IMR-90 (cell line): ENCODE results near the gene UTRN. TPM values are rescaled to one million over a fixed set of nuclear protein-coding genes. Genes with fewer than 3 reads are reported as not detected.

ENCODE experiments used
- ATAC-seq: fragments of 200-7000 bp; cut with Tn5 transposase; 2 replicates; pipeline ENCODE4 v1.9.1; 2020; ENCODE audit warnings: low read depth, mild to moderate bottlenecking, moderate library complexity
- BruUV-seq: library from RNA; stranded (reverse); fragments of 400-500 nt; replicated peaks from 2 replicates; lab custom pipeline; 2021; lab: Mats Ljungman, UMichigan
- CTCF ChIA-PET: fragments of 300-600 bp; formaldehyde crosslinking; extraction: SDS; loops from one replicate; lab custom pipeline; 2021; ENCODE audit warnings: antibody characterized with exemption; lab: Yijun Ruan, JAX
- POLR2A ChIA-PET: fragments of 300-600 bp; sonication (Branson Sonifier 250); formaldehyde crosslinking; loops from one replicate; lab custom pipeline; 2022; ENCODE audit warnings: antibody characterized with exemption; ENCODE audit not compliant: unreplicated experiment; lab: Charles Lee
- DNase-seq: peaks from one replicate; pipeline ENCODE4 v3.0.0; 2013
- H2AFZ ChIP-seq: replicated peaks from 2 replicates; pipeline ENCODE3; 2013; ENCODE audit warnings: low read length, mild to moderate bottlenecking; ENCODE audit not compliant: poor library complexity
- H2AK5ac ChIP-seq: 2 replicates; pipeline ENCODE4 v1.6.1; 2013; ENCODE audit warnings: low read depth, low read length, inconsistent platforms
- H2AK9ac ChIP-seq: replicated peaks from 2 replicates; pipeline ENCODE3; 2013; ENCODE audit warnings: mild to moderate bottlenecking, low read depth, low read length, moderate library complexity; ENCODE audit not compliant: poor library complexity
- H2BK120ac ChIP-seq: 2 replicates; pipeline ENCODE4 v1.6.1; 2013; ENCODE audit warnings: low read depth, low read length, inconsistent platforms
- H2BK15ac ChIP-seq: 3 replicates; pipeline ENCODE4 v1.6.1; 2013; ENCODE audit warnings: low read depth, low read length, inconsistent platforms
- H2BK20ac ChIP-seq: 2 replicates; pipeline ENCODE4 v1.6.1; 2013; ENCODE audit warnings: low read depth, mild to moderate bottlenecking, inconsistent platforms, low read length, moderate library complexity
- H2BK5ac ChIP-seq: 2 replicates; pipeline ENCODE4 v1.6.1; 2013; ENCODE audit warnings: mild to moderate bottlenecking, low read depth, low read length, inconsistent platforms; ENCODE audit not compliant: poor library complexity, severe bottlenecking
- H3K14ac ChIP-seq: replicated peaks from 2 replicates; pipeline ENCODE4 v1.6.1; 2013; ENCODE audit warnings: low read depth, low read length, inconsistent platforms
- H3K18ac ChIP-seq: 2 replicates; pipeline ENCODE4 v1.6.1; 2013; ENCODE audit warnings: low read depth, low read length, control low read depth
- H3K23ac ChIP-seq: 2 replicates; pipeline ENCODE4 v1.6.1; 2013; ENCODE audit warnings: low read depth, low read length, inconsistent platforms
- H3K27ac ChIP-seq: 2 replicates; pipeline ENCODE4 v1.5.1; 2013; ENCODE audit warnings: mild to moderate bottlenecking, control low read depth, low read length; ENCODE audit not compliant: insufficient read depth
- H3K27me3 ChIP-seq: 2 replicates; pipeline ENCODE4 v1.6.1; 2013; ENCODE audit warnings: low read length; ENCODE audit not compliant: control insufficient read depth, insufficient read depth
- H3K36me3 ChIP-seq: 2 replicates; pipeline ENCODE4 v1.6.1; 2013; ENCODE audit warnings: low read length, mixed read lengths; ENCODE audit not compliant: control insufficient read depth, insufficient read depth
- H3K4ac ChIP-seq: 2 replicates; pipeline ENCODE4 v1.6.1; 2013; ENCODE audit warnings: low read depth, low read length, inconsistent platforms
- H3K4me1 ChIP-seq: 2 replicates; pipeline ENCODE4 v1.6.1; 2013; ENCODE audit warnings: low read length, mixed read lengths; ENCODE audit not compliant: control insufficient read depth, insufficient read depth
- H3K4me2 ChIP-seq: 2 replicates; pipeline ENCODE4 v1.6.1; 2013; ENCODE audit warnings: low read depth, mild to moderate bottlenecking, control low read depth, low read length, moderate library complexity
- H3K4me3 ChIP-seq: 2 replicates; pipeline ENCODE4 v1.5.1; 2013; ENCODE audit warnings: low read depth, mild to moderate bottlenecking, control low read depth, low read length, moderate library complexity; ENCODE audit not compliant: insufficient read depth
- H3K56ac ChIP-seq: 2 replicates; pipeline ENCODE4 v1.6.1; 2013; ENCODE audit warnings: low read length, inconsistent platforms; ENCODE audit not compliant: insufficient read depth; ENCODE audit errors: extremely low read depth
- H3K79me1 ChIP-seq, 2 experiments: 2 replicates each; pipeline ENCODE4 v1.6.1; 2013; ENCODE audit warnings: low read length in 2 of 2, inconsistent platforms in 1 of 2, low read depth in 1 of 2
- H3K9ac ChIP-seq: 2 replicates; pipeline ENCODE4 v1.6.1; 2013; ENCODE audit warnings: low read depth, low read length, control low read depth
- H3K9me1 ChIP-seq: 2 replicates; pipeline ENCODE4 v1.6.1; 2013; ENCODE audit warnings: low read length, inconsistent platforms; ENCODE audit not compliant: insufficient read depth
- H3K9me3 ChIP-seq: 2 replicates; pipeline ENCODE4 v1.6.1; 2013; ENCODE audit warnings: low read length; ENCODE audit not compliant: control insufficient read depth, insufficient read depth
- H4K20me1 ChIP-seq: 2 replicates; pipeline ENCODE4 v1.6.1; 2013; ENCODE audit warnings: low read length, inconsistent platforms; ENCODE audit not compliant: insufficient read depth
- H4K5ac ChIP-seq: 2 replicates; pipeline ENCODE4 v1.6.1; 2013; ENCODE audit warnings: mild to moderate bottlenecking, low read depth, low read length, control low read depth
- H4K8ac ChIP-seq, 2 experiments: 2 replicates each; pipeline ENCODE4 v1.6.1; 2013; ENCODE audit warnings: low read depth in 2 of 2, low read length in 2 of 2, control low read depth in 1 of 2, inconsistent platforms in 1 of 2
- H4K91ac ChIP-seq: 2 replicates; pipeline ENCODE4 v1.6.1; 2013; ENCODE audit warnings: low read depth, low read length, inconsistent platforms; ENCODE audit not compliant: insufficient read depth
- BHLHE40 ChIP-seq: fragments of 150-350 bp; IDR thresholded peaks from 2 replicates; pipeline ENCODE4 v1.6.1; 2016; ENCODE audit warnings: mild to moderate bottlenecking, low read depth, low read length
- CEBPB ChIP-seq: IDR thresholded peaks from 2 replicates; pipeline ENCODE4 v1.6.1; 2012; ENCODE audit warnings: low read depth, low read length, improper control_type of control experiment
- CHD1 ChIP-seq: IDR thresholded peaks from 2 replicates; pipeline ENCODE4 v1.6.1; 2012; ENCODE audit warnings: low read depth, low read length, improper control_type of control experiment
- ELK1 ChIP-seq: fragments of 150-350 bp; IDR thresholded peaks from 2 replicates; pipeline ENCODE4 v1.6.1; 2016; ENCODE audit warnings: low read depth, mild to moderate bottlenecking, low read length, moderate library complexity, borderline replicate concordance
- FOS ChIP-seq: fragments of 150-350 bp; IDR thresholded peaks from 2 replicates; pipeline ENCODE4 v1.6.1; 2016; ENCODE audit warnings: low read depth, low read length
- MAFK ChIP-seq: IDR thresholded peaks from 2 replicates; pipeline ENCODE4 v1.6.1; 2012; ENCODE audit warnings: low read depth, low read length, improper control_type of control experiment
- MAZ ChIP-seq: IDR thresholded peaks from 2 replicates; pipeline ENCODE4 v1.6.1; 2012; ENCODE audit warnings: low read depth, mild to moderate bottlenecking, low read length, improper control_type of control experiment, moderate library complexity, borderline replicate concordance
- MXI1 ChIP-seq: IDR thresholded peaks from 2 replicates; pipeline ENCODE4 v1.6.1; 2012; ENCODE audit warnings: low read depth, mild to moderate bottlenecking, low read length, moderate library complexity, borderline replicate concordance
- NFE2L2 ChIP-seq: fragments of 150-350 bp; IDR thresholded peaks from 2 replicates; pipeline ENCODE4 v1.6.1; 2016; ENCODE audit warnings: low read depth, mild to moderate bottlenecking, low read length
- POLR2A ChIP-seq: IDR thresholded peaks from 2 replicates; pipeline ENCODE4 v1.6.1; 2012; ENCODE audit warnings: mild to moderate bottlenecking, low read depth, low read length
- RAD21 ChIP-seq: IDR thresholded peaks from 2 replicates; pipeline ENCODE4 v1.6.1; 2012; ENCODE audit warnings: low read length, improper control_type of control experiment
- RCOR1 ChIP-seq: IDR thresholded peaks from 2 replicates; pipeline ENCODE4 v1.6.1; 2012; ENCODE audit warnings: mild to moderate bottlenecking, low read length, improper control_type of control experiment; ENCODE audit not compliant: insufficient replicate concordance
- RFX5 ChIP-seq: IDR thresholded peaks from 2 replicates; pipeline ENCODE4 v1.8.0; 2012; ENCODE audit warnings: low read depth, mild to moderate bottlenecking, low read length, moderate library complexity
- SMC3 ChIP-seq: fragments of 150-350 bp; IDR thresholded peaks from 2 replicates; pipeline ENCODE4 v1.6.1; 2016; ENCODE audit warnings: low read depth, mild to moderate bottlenecking, antibody characterized with exemption, low read length, moderate library complexity
- USF2 ChIP-seq: fragments of 150-350 bp; IDR thresholded peaks from 2 replicates; pipeline ENCODE4 v1.6.1; 2017; ENCODE audit warnings: mild to moderate bottlenecking, antibody characterized with exemption, low read length, low read depth
- WGBS, 2 experiments: methylation state at CpG; one replicate each; pipeline versions ENCODE4 v1.1.5 to v1.1.7; 2013; ENCODE audit warnings: missing lambda C conversion rate in 2 of 2; ENCODE audit not compliant: insufficient read length in 1 of 2; ENCODE audit errors: extremely low coverage in 2 of 2; 5-methylcytosine and 5-hydroxymethylcytosine counted together
- dilution Hi-C: fragments of 300-500 bp; cut with HindIII; formaldehyde crosslinking; loops from one replicate; pipeline ENCODE4 v1.14.3; 2018; ENCODE audit warnings: low sequenced_read_pairs; ENCODE audit not compliant: unreplicated experiment
- in situ Hi-C: fragments of 300-500 bp; cut with MboI; formaldehyde crosslinking; loops from 3 replicates; pipeline ENCODE4 v1.14.3; 2019; ENCODE audit warnings: low sequenced_read_pairs, inconsistent platforms, mixed read lengths
- intact Hi-C: fragments of 100-400 bp; cut with micrococcal nuclease; formaldehyde crosslinking; loops from 2 replicates; pipeline ENCODE4 v1.10.0; 2022
- polyA plus RNA-seq, 3 experiments: library from polyadenylated mRNA; depleted of rRNA; stranded (reverse); fragments of >200 nt; gene quantifications; 2 replicates each; pipeline ENCODE4 v1.2.3, GENCODE V29; 2012; ENCODE audit warnings: low replicate concordance in 1 of 3
- total RNA-seq: library from RNA; depleted of rRNA; stranded (reverse); fragments of >200 nt; gene quantifications from 2 replicates; pipeline ENCODE4 v1.2.3, GENCODE V29; 2012

UTRN gene
- total and polyA plus RNA-seq, 2 of the 4 experiments (the other 2 are of a cell fraction) = 17.3 to 83.5 TPM

GRCh38 chr6:144296973-144297372 is 11.8 kb downstream of the UTRN start:
- no peak for ATAC-seq
- H2AK9ac ChIP-seq = no peak overlapping the region
- no peak overlapping the region for H3K9ac ChIP-seq
- ChIA-PET POLR2A (no interaction called here), CTCF (no interaction called here)
- dilution Hi-C loops (no loop called here), intact Hi-C loops (no loop called here), in situ Hi-C loops (no loop called here)
- H3K4me3 ChIP-seq = no peak overlapping the region
- peaks cover 10% of the 10 kb centered on the region for H3K4me1 ChIP-seq
- H3K27me3 ChIP-seq = no peaks in the 10 kb centered on the region
- H2BK20ac ChIP-seq = peak overlapping the region; percentile 49
- no peak overlapping the region for H3K23ac ChIP-seq
- no peak overlapping the region for H2BK5ac ChIP-seq
- 0 out of 2 replicates have a peak overlapping the region, but pooled peaks have one; percentile 27 for H2AK5ac ChIP-seq
- no peak overlapping the region for H2AFZ ChIP-seq
- H3K4me2 ChIP-seq = no peak overlapping the region
- H3K36me3 ChIP-seq = peaks cover 7% of the 10 kb centered on the region
- peaks cover 45 to 68% of the 10 kb centered on the region in 2 experiments for H3K79me1 ChIP-seq
- no peak overlapping the region for H3K27ac ChIP-seq
- no peak overlapping the region for H2BK15ac ChIP-seq
- peak overlapping the region; percentile 13; the same call in 1 of the 2 replicates for H2BK120ac ChIP-seq
- H4K5ac ChIP-seq = no peak overlapping the region
- no CpG with 5 or more reads among the region's 2 CpGs for WGBS, 2 experiments
- H3K18ac ChIP-seq = peak overlapping the region; percentile 28; the same call in 1 of the 2 replicates
- H4K91ac ChIP-seq = no peak overlapping the region
- BruUV-seq = no TSS peak
- DNase-seq = no peak
- H3K4ac ChIP-seq = peak overlapping the region; percentile 28; the same call in 1 of the 2 replicates
- peak overlapping the region; percentile 76; the same call in 1 of the 2 replicates for H3K14ac ChIP-seq
- TF ChIP-seq CEBPB = no peak
- TF ChIP-seq POLR2A = no peak
- TF ChIP-seq BHLHE40 = no peak
- no peak for TF ChIP-seq NFE2L2
- TF ChIP-seq MXI1 = no peak
- no peak for TF ChIP-seq ELK1
- no peak for TF ChIP-seq CHD1
- no peak for TF ChIP-seq RFX5
- TF ChIP-seq MAZ = no peak
- TF ChIP-seq FOS = no peak
- TF ChIP-seq MAFK = no peak
- TF ChIP-seq SMC3 = no peak
- no peak for TF ChIP-seq RAD21
- TF ChIP-seq RCOR1 = no peak
- no peak for TF ChIP-seq USF2
- H4K20me1 ChIP-seq = no peaks in the 10 kb centered on the region; the same call in 1 of the 2 replicates
- no peak overlapping the region for H4K8ac ChIP-seq
- H3K9me1 ChIP-seq = peaks cover 9% of the 10 kb centered on the region; the same call in 1 of the 2 replicates
- H3K56ac ChIP-seq = no peak overlapping the region
- no peaks in the 10 kb centered on the region for H3K9me3 ChIP-seq
